A549 (cell line): ENCODE results near the gene TSHZ2.

Experiments used
- BHLHE40 ChIP-seq: IDR thresholded peaks from 2 replicates; pipeline ENCODE4 v1.6.1; 2012; ENCODE audit warnings: low read depth, low read length, inconsistent platforms
- CTCF ChIP-seq: fragments of >200 bp; sonication (Bioruptor Twin); formaldehyde crosslinking; IDR thresholded peaks from 3 replicates; pipeline ENCODE4 v1.5.1; 2016
- EP300 ChIP-seq, 2 experiments: fragments of >200 bp; sonication (Bioruptor Twin); formaldehyde crosslinking; IDR thresholded peaks; 2 replicates in 1 of 2; 3 replicates in 1 of 2; pipeline ENCODE4 v1.6.1; 2016 to 2017
- FOSL2 ChIP-seq, 2 experiments: fragments of 450-650 bp in 1 of 2; fragments of >200 bp in 1 of 2; sonication (Bioruptor Twin) in 1 of 2; formaldehyde crosslinking; IDR thresholded peaks; 2 replicates each; pipeline versions ENCODE4 v1.5.0 to v1.6.1; 2016 to 2020; ENCODE audit warnings: mild to moderate bottlenecking in 1 of 2, moderate library complexity in 1 of 2
- HDAC2 ChIP-seq: fragments of 200-600 bp; sonication (generic); IDR thresholded peaks from 2 replicates; pipeline ENCODE4 v1.6.1; 2016
- MAX ChIP-seq: IDR thresholded peaks from 2 replicates; pipeline ENCODE4 v1.6.1; 2012
- MYC ChIP-seq: IDR thresholded peaks from 2 replicates; pipeline ENCODE4 v1.6.1; 2012; ENCODE audit warnings: mild to moderate bottlenecking, inconsistent platforms, low read length, improper control_type of control experiment, borderline replicate concordance
- RAD21 ChIP-seq, 2 experiments: fragments of >200 bp in 1 of 2; sonication (Bioruptor Twin) in 1 of 2; formaldehyde crosslinking in 1 of 2; IDR thresholded peaks in 1 of 2; conservative IDR thresholded peaks in 1 of 2; 2 replicates in 1 of 2; 3 replicates in 1 of 2; pipeline ENCODE4 v1.6.1; 2012 to 2018; ENCODE audit warnings: inconsistent platforms in 1 of 2
- RCOR1 ChIP-seq: fragments of 150-350 bp; IDR thresholded peaks from 2 replicates; pipeline ENCODE4 v1.6.1; 2014; ENCODE audit warnings: antibody characterized with exemption, low read length, low read depth
- TF ChIP-seq, protein P1 (sequence below): IDR thresholded peaks from 2 replicates; pipeline ENCODE4 v1.6.1; 2012; ENCODE audit warnings: low read depth, borderline replicate concordance

- TF ChIP-seq HDAC2 (no peak), MAX (no peak), RCOR1 (no peak), MYC (no peak), CTCF (no peak), FOSL2 (IDR thresholded peaks at IDR 0.05) (no peak), FOSL2 (CRISPR knock-in tag; IDR thresholded peaks at IDR 0.05) (no peak), EP300 (IDR thresholded peaks at IDR 0.05) (no peak), BHLHE40 (no peak), RAD21 (conservative IDR thresholded peaks at IDR 0.05 in 1 of 2, IDR thresholded peaks at IDR 0.05 in 1 of 2) (no peak)
- TF ChIP-seq, protein P1, sequence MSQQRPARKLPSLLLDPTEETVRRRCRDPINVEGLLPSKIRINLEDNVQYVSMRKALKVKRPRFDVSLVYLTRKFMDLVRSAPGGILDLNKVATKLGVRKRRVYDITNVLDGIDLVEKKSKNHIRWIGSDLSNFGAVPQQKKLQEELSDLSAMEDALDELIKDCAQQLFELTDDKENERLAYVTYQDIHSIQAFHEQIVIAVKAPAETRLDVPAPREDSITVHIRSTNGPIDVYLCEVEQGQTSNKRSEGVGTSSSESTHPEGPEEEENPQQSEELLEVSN, result no peak
These were observed 453.3 kb downstream of the TSHZ2 start for GRCh38 chr20:53425481-53425880.
